SK-N-SH (cell line): Measurements from ENCODE around the gene FNDC11. TPM values are rescaled to one million over a fixed set of nuclear protein-coding genes. Genes with fewer than 3 reads are reported as not detected.

Source experiments
- CTCF ChIA-PET: fragments of 300-600, 350-600 bp; formaldehyde crosslinking; extraction: SDS; loops from one replicate; lab custom pipeline; 2021; lab: Yijun Ruan, JAX
- POLR2A ChIA-PET: fragments of 350-600 bp; sonication (Branson Sonifier 250); formaldehyde crosslinking; extraction: SDS; loops from one replicate; lab custom pipeline; 2020; ENCODE audit warnings: antibody characterized with exemption, inconsistent platforms; lab: Yijun Ruan, JAX
- DNase-seq: peaks from one replicate; pipeline ENCODE4 v3.0.0; 2012
- H2AFZ ChIP-seq: fragments of 200-600 bp; sonication (generic); 2 replicates; pipeline ENCODE4 v1.8.1; 2016; ENCODE audit warnings: antibody characterized with exemption, mild to moderate bottlenecking, low read depth
- H3F3A ChIP-seq: fragments of 200-600 bp; sonication (generic); replicated peaks from 2 replicates; pipeline ENCODE3; 2016; ENCODE audit warnings: antibody characterized with exemption, mild to moderate bottlenecking; ENCODE audit not compliant: insufficient read depth
- H3K27ac ChIP-seq, 2 experiments: fragments of 200-500 bp in 1 of 2; fragments of 200-600 bp in 1 of 2; sonication (Bioruptor generic) in 1 of 2; sonication (generic), shearing (Covaris generic) in 1 of 2; 2 replicates each; pipeline versions ENCODE4 v1.5.1 to v1.6.1; 2014 to 2016; ENCODE audit warnings: low read depth in 2 of 2, inconsistent platforms in 1 of 2, low read length in 1 of 2, mild to moderate bottlenecking in 1 of 2, mixed read lengths in 1 of 2
- H3K27me3 ChIP-seq: fragments of 200-600 bp; sonication (generic), shearing (Covaris generic); 2 replicates; pipeline ENCODE4 v1.6.1; 2016; ENCODE audit warnings: mixed run types; ENCODE audit not compliant: insufficient read depth
- H3K36me3 ChIP-seq, 2 experiments: fragments of 200-500 bp in 1 of 2; fragments of 200-600 bp in 1 of 2; sonication (Bioruptor generic) in 1 of 2; sonication (generic) in 1 of 2; replicated peaks in 1 of 2; 2 replicates each; pipeline versions ENCODE3 to v1.5.1; 2014 to 2016; ENCODE audit warnings: low read length in 1 of 2, mild to moderate bottlenecking in 1 of 2; ENCODE audit not compliant: insufficient read depth in 2 of 2, control insufficient read depth in 1 of 2
- H3K4me1 ChIP-seq, 2 experiments: fragments of 200-500 bp in 1 of 2; fragments of 200-600 bp in 1 of 2; sonication (Bioruptor generic) in 1 of 2; sonication (generic), shearing (Covaris generic) in 1 of 2; 2 replicates each; pipeline versions ENCODE4 v1.5.1 to v1.6.1; 2014 to 2016; ENCODE audit warnings: low read depth in 1 of 2, low read length in 1 of 2, mixed run types in 1 of 2; ENCODE audit not compliant: insufficient read depth in 2 of 2, control insufficient read depth in 1 of 2
- H3K4me2 ChIP-seq: fragments of 200-600 bp; sonication (generic), shearing (Covaris generic); 2 replicates; pipeline ENCODE4 v1.6.1; 2017; ENCODE audit warnings: mixed run types
- H3K4me3 ChIP-seq, 2 experiments: fragments of 200-500 bp in 1 of 2; fragments of 200-600 bp in 1 of 2; sonication (Bioruptor generic) in 1 of 2; sonication (generic), shearing (Covaris generic) in 1 of 2; 2 replicates each; pipeline versions ENCODE4 v1.5.1 to v1.8.1; 2014 to 2016; ENCODE audit warnings: low read depth in 2 of 2, inconsistent platforms in 1 of 2, low read length in 1 of 2, mild to moderate bottlenecking in 1 of 2, mixed read lengths in 1 of 2, moderate library complexity in 1 of 2
- H3K79me2 ChIP-seq: fragments of 200-600 bp; sonication (generic); 2 replicates; pipeline ENCODE4 v1.8.1; 2017; ENCODE audit warnings: mild to moderate bottlenecking; ENCODE audit not compliant: insufficient read depth
- H3K9ac ChIP-seq: fragments of 200-600 bp; sonication (generic); 2 replicates; pipeline ENCODE4 v1.6.1; 2017; ENCODE audit warnings: mixed run types
- H3K9me2 ChIP-seq: fragments of 200-600 bp; sonication (generic); 2 replicates; pipeline ENCODE4 v1.6.1; 2017; ENCODE audit warnings: mixed run types
- H3K9me3 ChIP-seq: fragments of 200-600 bp; sonication (generic); 2 replicates; pipeline ENCODE4 v1.6.1; 2017; ENCODE audit warnings: mixed run types, mild to moderate bottlenecking, moderate library complexity
- H4K20me1 ChIP-seq: fragments of 200-600 bp; sonication (generic); 2 replicates; pipeline ENCODE4 v1.6.1; 2017; ENCODE audit warnings: mild to moderate bottlenecking, mixed run types; ENCODE audit not compliant: insufficient read depth
- ELF1 ChIP-seq: IDR thresholded peaks from 2 replicates; pipeline ENCODE4 v1.4.0; 2012
- FOSL2 ChIP-seq: IDR thresholded peaks from 2 replicates; pipeline ENCODE4 v1.4.0; 2012; ENCODE audit warnings: low read depth, mild to moderate bottlenecking, moderate library complexity, borderline replicate concordance
- FOXJ3 ChIP-seq: sonication (generic); formaldehyde crosslinking; IDR thresholded peaks from 2 replicates; pipeline ENCODE4 v1.5.1; 2020; ENCODE audit warnings: mild to moderate bottlenecking, missing genetic modification reagents
- FOXM1 ChIP-seq: IDR thresholded peaks from 2 replicates; pipeline ENCODE4 v1.4.0; 2012; ENCODE audit warnings: low read depth, mild to moderate bottlenecking
- GABPA ChIP-seq: IDR thresholded peaks from 2 replicates; pipeline ENCODE4 v1.4.0; 2012; ENCODE audit warnings: low read depth, mild to moderate bottlenecking
- JUND ChIP-seq: IDR thresholded peaks from 2 replicates; pipeline ENCODE4 v1.4.0; 2012
- NRF1 ChIP-seq: IDR thresholded peaks from 2 replicates; pipeline ENCODE4 v1.6.1; 2012; ENCODE audit warnings: low read depth, mild to moderate bottlenecking, low read length
- POLR2AphosphoS5 ChIP-seq: IDR thresholded peaks from 2 replicates; pipeline ENCODE4 v1.6.1; 2012; ENCODE audit warnings: low read depth, low read length
- RAD21 ChIP-seq: IDR thresholded peaks from 2 replicates; pipeline ENCODE4 v1.6.1; 2012; ENCODE audit warnings: mild to moderate bottlenecking, low read length
- RXRA ChIP-seq: IDR thresholded peaks from 2 replicates; pipeline ENCODE4 v1.4.0; 2012; ENCODE audit warnings: low read depth, mild to moderate bottlenecking, borderline replicate concordance
- TCF12 ChIP-seq: IDR thresholded peaks from 2 replicates; pipeline ENCODE4 v1.4.0; 2012
- TEAD4 ChIP-seq: IDR thresholded peaks from 2 replicates; pipeline ENCODE4 v1.4.0; 2012; ENCODE audit warnings: mild to moderate bottlenecking, borderline replicate concordance; ENCODE audit not compliant: insufficient read depth
- WGBS: methylation state at CpG from one replicate; pipeline ENCODE4 v1.1.6; 2017; ENCODE audit warnings: low lambda C conversion rate; 5-methylcytosine and 5-hydroxymethylcytosine counted together
- polyA plus RNA-seq, 3 experiments: library from polyadenylated mRNA; depleted of rRNA; stranded (reverse); fragments of >200 nt; gene quantifications; 2 replicates each; pipeline ENCODE4 v1.2.3, GENCODE V29; 2012
- TF ChIP-seq, protein P1 (sequence below): fragments of 200-600 bp; sonication (generic); IDR thresholded peaks from 2 replicates; pipeline ENCODE4 v1.6.1; 2017; ENCODE audit warnings: antibody characterized with exemption, mild to moderate bottlenecking, moderate library complexity
- TF ChIP-seq, protein P2 (sequence below): fragments of 150-350 bp; IDR thresholded peaks from 2 replicates; pipeline ENCODE4 v1.6.1; 2017; ENCODE audit warnings: antibody characterized with exemption, low read length, low read depth, borderline replicate concordance
- TF ChIP-seq, protein P3 (sequence below): IDR thresholded peaks from 2 replicates; pipeline ENCODE4 v1.6.1; 2012; ENCODE audit warnings: mild to moderate bottlenecking, low read depth, low read length, moderate library complexity
- TF ChIP-seq, protein P4 (sequence below): IDR thresholded peaks from 2 replicates; pipeline ENCODE4 v1.4.0; 2012; ENCODE audit warnings: low read depth, borderline replicate concordance
- TF ChIP-seq, protein P5 (sequence below): IDR thresholded peaks from 2 replicates; pipeline ENCODE4; 2012
- TF ChIP-seq, protein P6 (sequence below): IDR thresholded peaks from 2 replicates; pipeline ENCODE4 v1.4.0; 2012; ENCODE audit warnings: low read depth, borderline replicate concordance

Gene FNDC11
- polyA plus RNA-seq, 1 of the 3 experiments (the other 2 are of a cell fraction), result 5.5 TPM

DNA sequence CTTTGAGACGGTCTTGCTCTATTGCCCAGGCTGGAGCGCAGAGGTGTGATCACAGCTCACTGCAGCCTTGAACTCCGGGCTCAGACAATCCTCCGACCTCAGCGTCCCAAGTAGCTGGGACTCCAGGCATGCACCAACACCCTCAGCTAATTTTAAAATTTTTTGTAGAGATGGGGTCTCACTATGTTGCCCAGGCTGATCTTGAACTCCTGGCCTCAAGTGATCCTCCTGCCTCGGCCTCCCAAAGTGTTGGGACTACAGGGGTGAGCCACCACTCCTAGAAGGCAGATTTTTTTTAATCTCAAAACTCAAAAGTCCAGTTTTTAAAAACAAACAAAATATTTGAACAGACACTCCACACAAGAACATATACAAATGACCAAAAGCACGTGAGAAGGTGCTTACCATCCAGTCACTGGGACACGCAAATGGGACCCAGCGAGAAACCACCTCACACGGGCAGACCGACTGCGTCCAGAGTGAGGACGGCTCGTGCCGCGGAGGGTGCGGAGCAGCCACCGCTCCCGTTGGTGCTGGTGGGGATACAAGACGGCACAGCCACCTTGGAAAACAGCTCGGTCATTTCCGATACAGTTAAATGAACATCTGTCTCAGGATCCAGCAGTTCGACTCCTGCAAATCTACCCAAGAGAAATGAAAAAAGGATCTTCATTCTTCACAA, 28.6 kb downstream of the FNDC11 start:
- Histone ChIP-seq H3K4me3 (no peak overlapping the region), H3K4me1 (peaks cover 0 to 12% of the 10 kb centered on the region in 2 experiments; a peak in 1 of 4 replicates), H3F3A (peaks cover 5% of the 10 kb centered on the region), H4K20me1 (no peaks in the 10 kb centered on the region), H3K27ac (no peak overlapping the region), H3K4me2 (no peak overlapping the region), H2AFZ (no peak overlapping the region), H3K9ac (no peak overlapping the region), H3K27me3 (no peaks in the 10 kb centered on the region), H3K79me2 (no peaks in the 10 kb centered on the region), H3K9me3 (no peaks in the 10 kb centered on the region), H3K36me3 (no peaks in the 10 kb centered on the region), H3K9me2 (no peaks in the 10 kb centered on the region)
- CTCF ChIA-PET, result interaction anchor here (0.9 to 2.2 kb wide), 5 partner anchors 9 to 44 kb away, joined by 3 to 7 read pairs (median 3); no protein-coding TSS in a partner anchor
- DNase-seq, result no peak
- POLR2A ChIA-PET, result no interaction called here
- TF ChIP-seq RXRA, result no peak
- TF ChIP-seq RAD21, result no peak
- TF ChIP-seq POLR2AphosphoS5, result no peak
- TF ChIP-seq JUND, result no peak
- TF ChIP-seq, protein P1, sequence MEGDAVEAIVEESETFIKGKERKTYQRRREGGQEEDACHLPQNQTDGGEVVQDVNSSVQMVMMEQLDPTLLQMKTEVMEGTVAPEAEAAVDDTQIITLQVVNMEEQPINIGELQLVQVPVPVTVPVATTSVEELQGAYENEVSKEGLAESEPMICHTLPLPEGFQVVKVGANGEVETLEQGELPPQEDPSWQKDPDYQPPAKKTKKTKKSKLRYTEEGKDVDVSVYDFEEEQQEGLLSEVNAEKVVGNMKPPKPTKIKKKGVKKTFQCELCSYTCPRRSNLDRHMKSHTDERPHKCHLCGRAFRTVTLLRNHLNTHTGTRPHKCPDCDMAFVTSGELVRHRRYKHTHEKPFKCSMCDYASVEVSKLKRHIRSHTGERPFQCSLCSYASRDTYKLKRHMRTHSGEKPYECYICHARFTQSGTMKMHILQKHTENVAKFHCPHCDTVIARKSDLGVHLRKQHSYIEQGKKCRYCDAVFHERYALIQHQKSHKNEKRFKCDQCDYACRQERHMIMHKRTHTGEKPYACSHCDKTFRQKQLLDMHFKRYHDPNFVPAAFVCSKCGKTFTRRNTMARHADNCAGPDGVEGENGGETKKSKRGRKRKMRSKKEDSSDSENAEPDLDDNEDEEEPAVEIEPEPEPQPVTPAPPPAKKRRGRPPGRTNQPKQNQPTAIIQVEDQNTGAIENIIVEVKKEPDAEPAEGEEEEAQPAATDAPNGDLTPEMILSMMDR, result no peak
- TF ChIP-seq, protein P2, sequence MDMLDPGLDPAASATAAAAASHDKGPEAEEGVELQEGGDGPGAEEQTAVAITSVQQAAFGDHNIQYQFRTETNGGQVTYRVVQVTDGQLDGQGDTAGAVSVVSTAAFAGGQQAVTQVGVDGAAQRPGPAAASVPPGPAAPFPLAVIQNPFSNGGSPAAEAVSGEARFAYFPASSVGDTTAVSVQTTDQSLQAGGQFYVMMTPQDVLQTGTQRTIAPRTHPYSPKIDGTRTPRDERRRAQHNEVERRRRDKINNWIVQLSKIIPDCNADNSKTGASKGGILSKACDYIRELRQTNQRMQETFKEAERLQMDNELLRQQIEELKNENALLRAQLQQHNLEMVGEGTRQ, result no peak
- TF ChIP-seq, protein P3, sequence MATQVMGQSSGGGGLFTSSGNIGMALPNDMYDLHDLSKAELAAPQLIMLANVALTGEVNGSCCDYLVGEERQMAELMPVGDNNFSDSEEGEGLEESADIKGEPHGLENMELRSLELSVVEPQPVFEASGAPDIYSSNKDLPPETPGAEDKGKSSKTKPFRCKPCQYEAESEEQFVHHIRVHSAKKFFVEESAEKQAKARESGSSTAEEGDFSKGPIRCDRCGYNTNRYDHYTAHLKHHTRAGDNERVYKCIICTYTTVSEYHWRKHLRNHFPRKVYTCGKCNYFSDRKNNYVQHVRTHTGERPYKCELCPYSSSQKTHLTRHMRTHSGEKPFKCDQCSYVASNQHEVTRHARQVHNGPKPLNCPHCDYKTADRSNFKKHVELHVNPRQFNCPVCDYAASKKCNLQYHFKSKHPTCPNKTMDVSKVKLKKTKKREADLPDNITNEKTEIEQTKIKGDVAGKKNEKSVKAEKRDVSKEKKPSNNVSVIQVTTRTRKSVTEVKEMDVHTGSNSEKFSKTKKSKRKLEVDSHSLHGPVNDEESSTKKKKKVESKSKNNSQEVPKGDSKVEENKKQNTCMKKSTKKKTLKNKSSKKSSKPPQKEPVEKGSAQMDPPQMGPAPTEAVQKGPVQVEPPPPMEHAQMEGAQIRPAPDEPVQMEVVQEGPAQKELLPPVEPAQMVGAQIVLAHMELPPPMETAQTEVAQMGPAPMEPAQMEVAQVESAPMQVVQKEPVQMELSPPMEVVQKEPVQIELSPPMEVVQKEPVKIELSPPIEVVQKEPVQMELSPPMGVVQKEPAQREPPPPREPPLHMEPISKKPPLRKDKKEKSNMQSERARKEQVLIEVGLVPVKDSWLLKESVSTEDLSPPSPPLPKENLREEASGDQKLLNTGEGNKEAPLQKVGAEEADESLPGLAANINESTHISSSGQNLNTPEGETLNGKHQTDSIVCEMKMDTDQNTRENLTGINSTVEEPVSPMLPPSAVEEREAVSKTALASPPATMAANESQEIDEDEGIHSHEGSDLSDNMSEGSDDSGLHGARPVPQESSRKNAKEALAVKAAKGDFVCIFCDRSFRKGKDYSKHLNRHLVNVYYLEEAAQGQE, result no peak
- TF ChIP-seq ELF1, result no peak
- TF ChIP-seq, protein P4, sequence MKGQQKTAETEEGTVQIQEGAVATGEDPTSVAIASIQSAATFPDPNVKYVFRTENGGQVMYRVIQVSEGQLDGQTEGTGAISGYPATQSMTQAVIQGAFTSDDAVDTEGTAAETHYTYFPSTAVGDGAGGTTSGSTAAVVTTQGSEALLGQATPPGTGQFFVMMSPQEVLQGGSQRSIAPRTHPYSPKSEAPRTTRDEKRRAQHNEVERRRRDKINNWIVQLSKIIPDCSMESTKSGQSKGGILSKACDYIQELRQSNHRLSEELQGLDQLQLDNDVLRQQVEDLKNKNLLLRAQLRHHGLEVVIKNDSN, result no peak
- TF ChIP-seq, protein P5, sequence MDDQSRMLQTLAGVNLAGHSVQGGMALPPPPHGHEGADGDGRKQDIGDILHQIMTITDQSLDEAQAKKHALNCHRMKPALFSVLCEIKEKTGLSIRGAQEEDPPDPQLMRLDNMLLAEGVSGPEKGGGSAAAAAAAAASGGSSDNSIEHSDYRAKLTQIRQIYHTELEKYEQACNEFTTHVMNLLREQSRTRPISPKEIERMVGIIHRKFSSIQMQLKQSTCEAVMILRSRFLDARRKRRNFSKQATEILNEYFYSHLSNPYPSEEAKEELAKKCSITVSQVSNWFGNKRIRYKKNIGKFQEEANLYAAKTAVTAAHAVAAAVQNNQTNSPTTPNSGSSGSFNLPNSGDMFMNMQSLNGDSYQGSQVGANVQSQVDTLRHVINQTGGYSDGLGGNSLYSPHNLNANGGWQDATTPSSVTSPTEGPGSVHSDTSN, result no peak
- TF ChIP-seq GABPA, result no peak
- TF ChIP-seq, protein P6, sequence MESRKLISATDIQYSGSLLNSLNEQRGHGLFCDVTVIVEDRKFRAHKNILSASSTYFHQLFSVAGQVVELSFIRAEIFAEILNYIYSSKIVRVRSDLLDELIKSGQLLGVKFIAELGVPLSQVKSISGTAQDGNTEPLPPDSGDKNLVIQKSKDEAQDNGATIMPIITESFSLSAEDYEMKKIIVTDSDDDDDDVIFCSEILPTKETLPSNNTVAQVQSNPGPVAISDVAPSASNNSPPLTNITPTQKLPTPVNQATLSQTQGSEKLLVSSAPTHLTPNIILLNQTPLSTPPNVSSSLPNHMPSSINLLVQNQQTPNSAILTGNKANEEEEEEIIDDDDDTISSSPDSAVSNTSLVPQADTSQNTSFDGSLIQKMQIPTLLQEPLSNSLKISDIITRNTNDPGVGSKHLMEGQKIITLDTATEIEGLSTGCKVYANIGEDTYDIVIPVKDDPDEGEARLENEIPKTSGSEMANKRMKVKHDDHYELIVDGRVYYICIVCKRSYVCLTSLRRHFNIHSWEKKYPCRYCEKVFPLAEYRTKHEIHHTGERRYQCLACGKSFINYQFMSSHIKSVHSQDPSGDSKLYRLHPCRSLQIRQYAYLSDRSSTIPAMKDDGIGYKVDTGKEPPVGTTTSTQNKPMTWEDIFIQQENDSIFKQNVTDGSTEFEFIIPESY, result no peak
- no peak for TF ChIP-seq TCF12
- no peak for TF ChIP-seq FOSL2
- no peak for TF ChIP-seq FOXM1
- TF ChIP-seq NRF1, result no peak
- TF ChIP-seq FOXJ3 (CRISPR knock-in tag), result no peak
- TF ChIP-seq TEAD4, result no peak
- 84% methylated on average over 23 of the region's 23 CpGs for WGBS
